ENCODE measurements around the gene CAPN2.

GRCh38 chr1:223819730-223820514 is 107.6 kb downstream of the CAPN2 start:
- TF ChIP-seq POLR2A (IDR thresholded peaks at IDR 0.05) (no peak), CTCF (IDR thresholded peaks at IDR 0.05 in 8 of 11, conservative IDR thresholded peaks at IDR 0.05 in 3 of 11) (no peak)

Measured in spleen (tissue), 7 donors.